ENCODE results near the gene PI4KA. TPM values are rescaled to one million over a fixed set of nuclear protein-coding genes. Genes with fewer than 3 reads are reported as not detected.
A peak's percentile ranks its signal among the peaks of the same experiment; 100 is the strongest.

Gene PI4KA
- total RNA-seq, 4 donors from 2014 or later = 44.7 to 136 (median 67.7) TPM

DNA sequence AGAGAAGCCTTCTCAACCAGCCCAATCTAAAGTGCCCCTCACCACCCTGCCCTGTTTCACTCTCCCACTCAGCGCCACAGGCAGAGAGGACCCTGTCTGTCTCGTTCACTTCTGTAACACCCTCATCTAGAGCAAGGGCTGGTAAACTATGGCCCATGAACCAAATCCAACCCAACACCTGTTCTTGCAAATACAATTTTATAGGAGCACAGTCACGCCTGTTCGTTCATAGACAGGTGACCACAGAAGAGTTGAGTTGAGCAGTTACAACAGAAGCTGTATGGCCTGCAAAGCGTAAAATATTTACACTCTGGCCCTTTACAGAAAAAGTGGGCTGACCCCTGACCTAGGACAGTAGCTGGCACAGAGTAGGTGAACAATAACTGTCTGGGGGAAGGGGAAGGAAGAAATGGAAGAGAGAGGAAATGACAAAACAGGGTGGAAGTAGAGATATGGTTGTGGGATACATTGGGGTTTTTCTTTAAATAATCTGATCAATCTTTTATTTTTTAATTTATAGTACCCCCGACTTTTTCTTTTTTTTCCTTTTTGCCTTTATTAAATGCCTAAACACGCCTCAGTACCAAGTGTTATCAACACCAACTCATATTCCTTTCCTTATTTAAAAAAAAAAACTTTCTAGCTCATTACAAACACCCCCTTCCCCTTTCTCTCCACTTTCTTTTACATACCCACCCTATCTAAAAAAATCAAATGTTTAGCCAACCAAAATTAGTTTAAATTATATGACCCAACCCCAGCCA lies 63.8 kb downstream of the PI4KA start:
- no peak overlapping the region for H3K4me3 ChIP-seq
- no peak overlapping the region for H3K27ac ChIP-seq
- TF ChIP-seq EP300 (IDR thresholded peaks at IDR 0.05) = no peak
- TF ChIP-seq CTCF (IDR thresholded peaks at IDR 0.05) = no peak
- TF ChIP-seq POLR2A (IDR thresholded peaks at IDR 0.05) = no peak
- no peak for TF ChIP-seq POLR2AphosphoS5 (IDR thresholded peaks at IDR 0.05)
- no peak for DNase-seq (ENCODE audit: low spot score in 2 of 2)
- peaks cover 81% of the 10 kb centered on the region for H3K36me3 ChIP-seq
- H3K27me3 ChIP-seq = no peaks in the 10 kb centered on the region
- 85% methylated on average over 7 of the region's 7 CpGs for WGBS
- H3K4me1 ChIP-seq = no peaks in the 10 kb centered on the region
- H3K9me3 ChIP-seq = no peaks in the 10 kb centered on the region

- TF ChIP-seq EP300 (IDR thresholded peaks at IDR 0.05) (no peak), POLR2AphosphoS5 (IDR thresholded peaks at IDR 0.05) (no peak), CTCF (IDR thresholded peaks at IDR 0.05) (no peak), POLR2A (IDR thresholded peaks at IDR 0.05) (no peak)
- 86% methylated on average over 12 of the region's 13 CpGs for WGBS
- Histone ChIP-seq H3K27me3 (no peaks in the 10 kb centered on the region), H3K4me3 (no peak overlapping the region), H3K27ac (no peak overlapping the region), H3K4me1 (no peaks in the 10 kb centered on the region), H3K36me3 (peaks cover 81% of the 10 kb centered on the region), H3K9me3 (no peaks in the 10 kb centered on the region)
- no peak for DNase-seq (ENCODE audit: low spot score in 2 of 2)
These were observed 64.6 kb downstream of the PI4KA start for GRCh38 chr22:20793748-20794649.

GRCh38 chr22:20792966-20793728 lies 65.5 kb downstream of the PI4KA start:
- Histone ChIP-seq H3K9me3 (no peaks in the 10 kb centered on the region), H3K4me1 (no peaks in the 10 kb centered on the region), H3K27me3 (no peaks in the 10 kb centered on the region), H3K27ac (peak overlapping the region; percentile 42), H3K4me3 (no peak overlapping the region), H3K36me3 (peaks cover 80% of the 10 kb centered on the region)
- 59% methylated on average over 3 of the region's 3 CpGs for WGBS
- DNase-seq (ENCODE audit: low spot score in 2 of 2) = no peak
- no peak for TF ChIP-seq CTCF (IDR thresholded peaks at IDR 0.05)

DNA sequence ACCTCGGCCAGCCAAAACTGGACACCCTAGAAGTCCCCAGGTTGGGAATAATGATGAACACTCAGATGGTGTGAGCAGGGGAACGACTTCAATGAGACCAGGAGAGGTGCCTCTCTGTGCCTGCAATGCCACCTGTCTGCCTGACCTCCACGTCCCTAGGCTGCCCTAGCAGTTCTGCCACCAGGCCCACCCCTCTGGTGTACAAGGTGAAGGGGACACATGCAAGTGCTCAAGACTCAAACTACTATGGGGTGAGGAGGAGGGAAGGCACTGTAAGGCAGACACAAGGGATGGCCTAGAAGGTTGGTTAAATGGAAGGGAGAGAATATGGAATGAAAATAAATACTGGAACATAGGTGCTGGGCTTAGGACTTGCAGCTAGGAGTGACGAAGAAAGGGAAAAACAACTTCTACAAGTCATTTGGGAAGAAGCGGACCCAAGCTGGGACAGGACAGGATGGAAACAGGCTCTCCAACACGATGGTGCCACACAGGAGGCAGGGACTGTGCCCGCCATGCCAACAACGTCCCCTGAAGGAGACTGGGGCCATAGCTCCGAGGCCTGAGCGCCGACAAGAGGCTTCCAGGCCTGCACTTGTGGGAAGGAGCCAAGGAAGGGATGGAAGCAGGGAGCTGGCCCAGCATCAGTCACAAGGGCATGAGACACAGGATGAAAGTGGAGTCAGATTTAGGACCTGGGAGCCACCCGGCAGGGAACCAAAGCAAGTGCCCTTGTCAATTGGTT lies 66.2 kb downstream of the PI4KA start:
- no peak for DNase-seq (ENCODE audit: low spot score in 2 of 2)
- Histone ChIP-seq H3K27me3 (no peaks in the 10 kb centered on the region), H3K9me3 (no peaks in the 10 kb centered on the region), H3K4me3 (no peak overlapping the region), H3K36me3 (peaks cover 80% of the 10 kb centered on the region), H3K4me1 (no peaks in the 10 kb centered on the region), H3K27ac (peak overlapping the region; percentile 42)
- WGBS = 94% methylated on average over 12 of the region's 12 CpGs
- TF ChIP-seq CTCF (IDR thresholded peaks at IDR 0.05) = no peak
- no peak for TF ChIP-seq EP300 (IDR thresholded peaks at IDR 0.05)
- TF ChIP-seq POLR2A (IDR thresholded peaks at IDR 0.05) = no peak
- no peak for TF ChIP-seq POLR2AphosphoS5 (IDR thresholded peaks at IDR 0.05)
